H1 (cell line): ENCODE results near the gene SPOCK3. TPM values are rescaled to one million over a fixed set of nuclear protein-coding genes. Genes with fewer than 3 reads are reported as not detected.

Source experiments
- CTCF ChIA-PET: fragments of 300-600 bp; sonication (Branson Sonifier 250); formaldehyde crosslinking; loops from one replicate; lab custom pipeline; 2021; ENCODE audit not compliant: partially characterized antibody; lab: Charles Lee
- POLR2A ChIA-PET: fragments of 300-600 bp; sonication (Branson Sonifier 250); formaldehyde crosslinking; loops from one replicate; lab custom pipeline; 2021; ENCODE audit warnings: inconsistent platforms; ENCODE audit not compliant: partially characterized antibody; lab: Charles Lee
- DNase-seq, 2 experiments: peaks; one replicate each; pipeline versions ENCODE4 v3.0.0 to v3.0.0-alpha.2; 2010 to 2022; ENCODE audit warnings: low spot score in 2 of 2, low read depth in 1 of 2, mixed read lengths in 1 of 2
- FAIRE-seq: peaks from 2 replicates; lab custom pipeline; 2011; peaks lifted over from hg19 to GRCh38; lab: Jason Lieb, UNC
- H2AFZ ChIP-seq: 2 replicates; pipeline ENCODE4 v1.8.1; 2012; ENCODE audit warnings: low read length, inconsistent platforms
- H2AK5ac ChIP-seq: 2 replicates; pipeline ENCODE4 v1.6.1; 2013; ENCODE audit warnings: low read depth, low read length
- H2BK120ac ChIP-seq: replicated peaks from 2 replicates; pipeline ENCODE3; 2013; ENCODE audit warnings: low read depth, low read length, inconsistent platforms
- H2BK12ac ChIP-seq: 2 replicates; pipeline ENCODE4 v1.6.1; 2013; ENCODE audit warnings: low read depth, low read length
- H2BK15ac ChIP-seq: 2 replicates; pipeline ENCODE4 v1.6.1; 2013; ENCODE audit warnings: low read length
- H2BK20ac ChIP-seq: 2 replicates; pipeline ENCODE4 v1.6.1; 2013; ENCODE audit warnings: low read length
- H2BK5ac ChIP-seq: 2 replicates; pipeline ENCODE4 v1.6.1; 2013; ENCODE audit warnings: low read depth, low read length
- H3K14ac ChIP-seq: 2 replicates; pipeline ENCODE4 v1.6.1; 2013; ENCODE audit warnings: inconsistent platforms; ENCODE audit not compliant: insufficient read length
- H3K18ac ChIP-seq: 2 replicates; pipeline ENCODE4 v1.6.1; 2013; ENCODE audit warnings: low read length; ENCODE audit errors: extremely low read depth
- H3K23ac ChIP-seq: 2 replicates; pipeline ENCODE4 v1.6.1; 2013; ENCODE audit warnings: inconsistent platforms; ENCODE audit not compliant: insufficient read length
- H3K23me2 ChIP-seq: 2 replicates; pipeline ENCODE4 v1.6.1; 2013; ENCODE audit warnings: low read depth, low read length
- H3K27ac ChIP-seq: 2 replicates; pipeline ENCODE4 v1.6.1; 2011; ENCODE audit warnings: low read depth, low read length, inconsistent platforms
- H3K27me3 ChIP-seq, 4 experiments: replicated peaks in 1 of 4; 1 replicate in 1 of 4; 2 replicates in 3 of 4; pipeline versions ENCODE4 v1.6.1 to v1.8.1; 2011 to 2013; ENCODE audit warnings: low read length in 3 of 4, mild to moderate bottlenecking in 3 of 4, inconsistent platforms in 2 of 4, mixed read lengths in 2 of 4, moderate library complexity in 1 of 4; ENCODE audit not compliant: control insufficient read depth in 3 of 4, insufficient read depth in 3 of 4; ENCODE audit errors: extremely low read depth in 1 of 4
- H3K36me3 ChIP-seq, 4 experiments: 2 replicates each; pipeline versions ENCODE4 v1.6.1 to v1.8.1; 2011 to 2013; ENCODE audit warnings: mild to moderate bottlenecking in 4 of 4, low read length in 3 of 4, moderate library complexity in 2 of 4, control low read depth in 1 of 4, inconsistent platforms in 1 of 4; ENCODE audit not compliant: insufficient read depth in 4 of 4, control insufficient read depth in 2 of 4
- H3K4ac ChIP-seq: replicated peaks from 2 replicates; pipeline ENCODE3; 2013; ENCODE audit warnings: low read length, low read depth, mixed read lengths, inconsistent platforms; ENCODE audit not compliant: insufficient read length
- H3K4me1 ChIP-seq, 4 experiments: replicated peaks in 1 of 4; 1 replicate in 1 of 4; 2 replicates in 3 of 4; pipeline versions ENCODE4 v1.6.1 to v1.8.1; 2011 to 2013; ENCODE audit warnings: low read length in 3 of 4, inconsistent platforms in 2 of 4, mixed read lengths in 1 of 4; ENCODE audit not compliant: insufficient read depth in 4 of 4, control insufficient read depth in 3 of 4
- H3K4me2 ChIP-seq, 2 experiments: 2 replicates each; pipeline versions ENCODE4 v1.6.1 to v1.8.1; 2011 to 2013; ENCODE audit warnings: low read depth in 2 of 2, low read length in 2 of 2, control low read depth in 1 of 2, inconsistent platforms in 1 of 2, mild to moderate bottlenecking in 1 of 2; ENCODE audit not compliant: insufficient read depth in 1 of 2
- H3K4me3 ChIP-seq, 4 experiments: fragments of 200-600, 300-600 bp in 1 of 4; sonication (generic), shearing (Covaris generic), sonication (Bioruptor Twin) in 1 of 4; 2 replicates each; pipeline versions ENCODE4 v1.5.1 to v1.8.1; 2011 to 2016; ENCODE audit warnings: low read length in 4 of 4, low read depth in 3 of 4, control low read depth in 2 of 4, inconsistent platforms in 2 of 4, mild to moderate bottlenecking in 2 of 4, mixed read lengths in 1 of 4, moderate library complexity in 1 of 4; ENCODE audit not compliant: insufficient read depth in 2 of 4; ENCODE audit errors: extremely low read depth in 1 of 4
- H3K56ac ChIP-seq: replicated peaks from 2 replicates; pipeline ENCODE3; 2013; ENCODE audit warnings: low read depth, mild to moderate bottlenecking, mixed read lengths, low read length, inconsistent platforms; ENCODE audit not compliant: insufficient read length
- H3K79me1 ChIP-seq: 2 replicates; pipeline ENCODE4 v1.6.1; 2013; ENCODE audit warnings: low read depth, low read length, control low read depth
- H3K79me2 ChIP-seq, 2 experiments: 2 replicates each; pipeline versions ENCODE4 v1.6.1 to v1.8.1; 2012 to 2013; ENCODE audit warnings: low read length in 2 of 2, mild to moderate bottlenecking in 2 of 2, inconsistent platforms in 1 of 2; ENCODE audit not compliant: insufficient read depth in 2 of 2, control insufficient read depth in 1 of 2
- H3K9ac ChIP-seq, 4 experiments: replicated peaks in 1 of 4; 1 replicate in 1 of 4; 2 replicates in 3 of 4; pipeline versions ENCODE4 v1.6.1 to v1.8.1; 2011 to 2013; ENCODE audit warnings: low read depth in 3 of 4, low read length in 3 of 4, control low read depth in 2 of 4, mild to moderate bottlenecking in 2 of 4, moderate library complexity in 2 of 4, inconsistent platforms in 1 of 4; ENCODE audit errors: extremely low read depth in 1 of 4
- H3K9me3 ChIP-seq, 2 experiments: 2 replicates each; pipeline versions ENCODE4 v1.6.1 to v1.8.1; 2012 to 2013; ENCODE audit warnings: mild to moderate bottlenecking in 2 of 2, moderate library complexity in 2 of 2, control low read depth in 1 of 2, inconsistent platforms in 1 of 2, low read depth in 1 of 2, low read length in 1 of 2, mixed read lengths in 1 of 2; ENCODE audit not compliant: insufficient read depth in 2 of 2
- H4K20me1 ChIP-seq, 2 experiments: replicated peaks in 1 of 2; 2 replicates each; pipeline versions ENCODE3 to v1.8.1; 2011 to 2013; ENCODE audit warnings: inconsistent platforms in 2 of 2, low read length in 2 of 2, mild to moderate bottlenecking in 1 of 2; ENCODE audit not compliant: insufficient read depth in 2 of 2, control insufficient read depth in 1 of 2
- H4K5ac ChIP-seq: 2 replicates; pipeline ENCODE4 v1.6.1; 2013; ENCODE audit warnings: low read length, low read depth, mixed read lengths, inconsistent platforms; ENCODE audit not compliant: insufficient read length
- H4K8ac ChIP-seq: 2 replicates; pipeline ENCODE4 v1.8.0; 2013; ENCODE audit warnings: mild to moderate bottlenecking, moderate library complexity, low read length, inconsistent platforms; ENCODE audit not compliant: insufficient read depth; ENCODE audit errors: extremely low read depth
- H4K91ac ChIP-seq: replicated peaks from 2 replicates; pipeline ENCODE3; 2013; ENCODE audit warnings: low read length, mixed read lengths, inconsistent platforms; ENCODE audit not compliant: insufficient read length
- CBX8 ChIP-seq: fragments of 300-800, 300-1000 bp; sonication (generic); IDR thresholded peaks from 2 replicates; pipeline ENCODE4 v1.7.1; 2016; ENCODE audit warnings: low read depth, low read length, borderline replicate concordance
- CHD1 ChIP-seq: IDR thresholded peaks from 2 replicates; pipeline ENCODE4 v1.6.1; 2012; ENCODE audit warnings: low read depth, low read length, improper control_type of control experiment
- CTBP2 ChIP-seq: IDR thresholded peaks from 2 replicates; pipeline ENCODE4 v1.7.0; 2011; ENCODE audit warnings: borderline replicate concordance, mild to moderate bottlenecking, moderate library complexity, mixed read lengths, low read length; ENCODE audit not compliant: insufficient read depth, insufficient read length
- EZH2 ChIP-seq: fragments of 200-600 bp; sonication (generic); IDR thresholded peaks from 2 replicates; pipeline ENCODE4 v1.7.1; 2012; ENCODE audit warnings: low read depth, mild to moderate bottlenecking, moderate library complexity, low read length, inconsistent platforms; ENCODE audit not compliant: severe bottlenecking
- JUN ChIP-seq: IDR thresholded peaks from 2 replicates; pipeline ENCODE4 v1.6.1; 2011; ENCODE audit warnings: low read depth, mild to moderate bottlenecking, improper control_type of control experiment, low read length
- KDM1A ChIP-seq: fragments of 200-600, 300-600 bp; sonication (generic); IDR thresholded peaks from 2 replicates; pipeline ENCODE4 v1.7.1; 2016; ENCODE audit warnings: mild to moderate bottlenecking, low read length, borderline replicate concordance
- PHF8 ChIP-seq: fragments of 200-600 bp; sonication (generic); conservative IDR thresholded peaks from 2 replicates; pipeline ENCODE4 v1.7.1; 2012; ENCODE audit warnings: low read depth, mild to moderate bottlenecking, inconsistent platforms, low read length, moderate library complexity
- POLR2A ChIP-seq, 2 experiments: IDR thresholded peaks; 1 replicate in 1 of 2; 2 replicates in 1 of 2; pipeline ENCODE4 v1.6.1; 2011; ENCODE audit warnings: low read depth in 2 of 2, low read length in 2 of 2, mild to moderate bottlenecking in 2 of 2; ENCODE audit errors: control extremely low read depth in 1 of 2
- SIN3A ChIP-seq, 2 experiments: IDR thresholded peaks in 1 of 2; conservative IDR thresholded peaks in 1 of 2; 2 replicates each; pipeline ENCODE4 v1.6.1; 2011 to 2012; ENCODE audit warnings: low read length in 2 of 2, improper control_type of control experiment in 1 of 2, low read depth in 1 of 2, mild to moderate bottlenecking in 1 of 2
- SP4 ChIP-seq: IDR thresholded peaks from 2 replicates; pipeline ENCODE4 v1.6.1; 2012; ENCODE audit warnings: low read length, inconsistent platforms
- TBP ChIP-seq: IDR thresholded peaks from 2 replicates; pipeline ENCODE4 v1.6.1; 2011; ENCODE audit warnings: low read depth, low read length, improper control_type of control experiment
- WGBS, 2 experiments: shearing (Covaris generic) in 1 of 2; methylation state at CpG; one replicate each; pipeline versions ENCODE4 v1.1.6 to v1.1.7; 2013 to 2015; ENCODE audit warnings: low lambda C conversion rate in 2 of 2, mixed read lengths in 2 of 2, inconsistent platforms in 1 of 2, low coverage in 1 of 2, missing lambda C conversion rate in 1 of 2; ENCODE audit not compliant: insufficient replicate concordance in 2 of 2, insufficient coverage in 1 of 2, insufficient read length in 1 of 2; ENCODE audit errors: extremely low coverage in 1 of 2, missing lambda C conversion rate in 1 of 2; 5-methylcytosine and 5-hydroxymethylcytosine counted together
- polyA plus RNA-seq, 7 experiments: library from polyadenylated mRNA; depleted of rRNA in 3 of 7; stranded (reverse) in 5 of 7; unstranded in 2 of 7; fragments of >200 nt in 5 of 7; fragments of 200-250 nt in 2 of 7; gene quantifications; 1 replicate in 5 of 7; 2 replicates in 1 of 7; 4 replicates in 1 of 7; pipeline versions ENCODE4 v1.2.1 to v1.2.3, GENCODE V29; 2011 to 2013; ENCODE audit warnings: missing spikeins in 2 of 7, mixed read lengths in 2 of 7
- total RNA-seq: library from RNA; stranded (reverse); fragmentation: NEBNext Ultra II Directional; extraction: Animal tissue kit (Norgen Biotek cat#: 25700); gene quantifications from 2 replicates; pipeline ENCODE4 v1.2.1, GENCODE V29; 2021
- TF ChIP-seq, protein P1 (sequence below): IDR thresholded peaks from 2 replicates; pipeline ENCODE4 v1.6.1; 2012; ENCODE audit warnings: inconsistent platforms
- TF ChIP-seq, protein P2 (sequence below): IDR thresholded peaks from 2 replicates; pipeline ENCODE4 v1.6.1; 2011; ENCODE audit warnings: low read length, improper control_type of control experiment

SPOCK3 gene
- total and polyA plus RNA-seq, 2 of the 8 experiments (the other 6 are each of a cell fraction or from before 2014, with no cell fraction given): 0.14 to 0.60 TPM

DNA sequence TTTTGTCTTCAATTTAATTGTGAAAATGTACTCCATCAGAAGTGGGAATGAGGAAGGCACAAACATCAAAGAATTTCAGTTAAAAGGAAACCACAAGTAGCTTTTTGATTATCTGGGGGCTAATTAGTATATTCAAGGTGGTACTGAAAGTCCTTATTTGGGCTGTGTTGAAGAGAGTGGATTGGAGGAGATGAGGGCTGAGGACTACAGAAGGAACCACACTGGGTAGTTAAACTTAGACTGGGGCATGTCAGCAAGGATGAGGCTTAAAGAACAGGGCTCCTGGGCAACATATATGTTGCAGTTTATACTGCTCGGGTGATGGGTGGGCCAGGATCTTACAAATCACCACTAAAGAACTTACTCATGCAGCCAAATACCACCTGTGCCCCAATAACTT is 346.8 kb downstream of the SPOCK3 start:
- Histone ChIP-seq H3K36me3 (no peaks in the 10 kb centered on the region), H3K27me3 (no peaks in the 10 kb centered on the region), H2BK5ac (no peak overlapping the region), H3K4me3 (no peak overlapping the region), H4K5ac (no peak overlapping the region), H3K14ac (no peak overlapping the region), H3K4me2 (no peak overlapping the region), H3K23ac (no peak overlapping the region), H3K4ac (no peak overlapping the region), H3K79me2 (no peaks in the 10 kb centered on the region), H4K20me1 (no peaks in the 10 kb centered on the region), H2BK120ac (no peak overlapping the region), H2AFZ (no peak overlapping the region), H3K56ac (no peak overlapping the region), H2BK20ac (no peak overlapping the region), H3K18ac (no peak overlapping the region), H3K9ac (no peak overlapping the region), H2AK5ac (no peak overlapping the region), H3K4me1 (no peaks in the 10 kb centered on the region), H3K23me2 (no peaks in the 10 kb centered on the region), H3K9me3 (no peaks in the 10 kb centered on the region), H3K79me1 (no peaks in the 10 kb centered on the region), H2BK15ac (no peak overlapping the region), H4K8ac (no peak overlapping the region), H2BK12ac (no peak overlapping the region), H3K27ac (no peak overlapping the region), H4K91ac (no peak overlapping the region)
- POLR2A ChIA-PET: no interaction called here
- 85% methylated on average over 1 of the region's 1 CpG; no CpG with 5 or more reads in 1 of the 2 experiments for WGBS, 2 experiments
- FAIRE-seq (no peak), DNase-seq (no peak)
- CTCF ChIA-PET: interaction anchor here (0.5 to 1.0 kb wide), 2 partner anchors 15 to 33 kb away, joined by 3 read pairs; no protein-coding TSS in a partner anchor
- TF ChIP-seq PHF8: no peak
- no peak for TF ChIP-seq CTBP2
- no peak for TF ChIP-seq EZH2
- no peak for TF ChIP-seq JUN
- TF ChIP-seq, protein P1, sequence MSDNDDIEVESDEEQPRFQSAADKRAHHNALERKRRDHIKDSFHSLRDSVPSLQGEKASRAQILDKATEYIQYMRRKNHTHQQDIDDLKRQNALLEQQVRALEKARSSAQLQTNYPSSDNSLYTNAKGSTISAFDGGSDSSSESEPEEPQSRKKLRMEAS: no peak
- TF ChIP-seq SIN3A (conservative IDR thresholded peaks at IDR 0.05 in 1 of 2, IDR thresholded peaks at IDR 0.05 in 1 of 2; ENCODE audit: low read depth in 1 of 2, low read length in 2 of 2): no peak
- no peak for TF ChIP-seq KDM1A
- no peak for TF ChIP-seq CHD1
- TF ChIP-seq SP4: no peak
- no peak for TF ChIP-seq TBP
- TF ChIP-seq, protein P2, sequence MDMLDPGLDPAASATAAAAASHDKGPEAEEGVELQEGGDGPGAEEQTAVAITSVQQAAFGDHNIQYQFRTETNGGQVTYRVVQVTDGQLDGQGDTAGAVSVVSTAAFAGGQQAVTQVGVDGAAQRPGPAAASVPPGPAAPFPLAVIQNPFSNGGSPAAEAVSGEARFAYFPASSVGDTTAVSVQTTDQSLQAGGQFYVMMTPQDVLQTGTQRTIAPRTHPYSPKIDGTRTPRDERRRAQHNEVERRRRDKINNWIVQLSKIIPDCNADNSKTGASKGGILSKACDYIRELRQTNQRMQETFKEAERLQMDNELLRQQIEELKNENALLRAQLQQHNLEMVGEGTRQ: no peak
- TF ChIP-seq CBX8: no peak
- TF ChIP-seq POLR2A (IDR thresholded peaks at IDR 0.05; ENCODE audit: control extremely low read depth in 1 of 2, low read depth in 2 of 2, low read length in 2 of 2): no peak
